A549 treated with AZD9567 at 1 μM for 4 hours (cell line): Measurements from ENCODE around the gene ANKS4B. TPM values are rescaled to one million over a fixed set of nuclear protein-coding genes. Genes with fewer than 3 reads are reported as not detected.

Experiments used
- total RNA-seq: library from RNA; stranded (reverse); fragments of 200-300 nt; extraction: Qiagen RNA extraction; gene quantifications from 5 replicates; pipeline ENCODE4 v1.2.3, GENCODE V29; 2022; ENCODE audit not compliant: insufficient read depth

The ANKS4B gene
- 0.02 to 0.05 TPM (median 0.03 TPM) in 3 of 5 replicates, not detected in the others for total RNA-seq

GRCh38 chr16:21233521-21234150, at the start of gene ANKS4B:
Gene ANKS4B (plus strand): TSS chr16:21233699. CDS start chr16:21233738, 39 bp downstream.

GRCh38 chr16:21211486-21211885, 22.0 kb upstream of the ANKS4B start, which contains the start of gene ZP2:
Gene ZP2 (minus strand): TSS chr16:21211574. CDS start chr16:21211547, 27 bp downstream.

GRCh38 chr16:21277927-21278706, 44.6 kb downstream of the ANKS4B start, which contains the start of gene CRYM:
Gene CRYM (minus strand): TSS chr16:21278290. CDS start chr16:21278251, 39 bp downstream.

Other genes starting within 250 kb of the ANKS4B start
- gene DNAH3, start 82.9 kb upstream of the ANKS4B start, total RNA-seq: 0.14 to 0.20 TPM (median 0.19 TPM) in 4 of 5 replicates, not detected in the other
- gene LDAF1, start 75.0 kb upstream of the ANKS4B start, total RNA-seq: 16.7 to 24.1 TPM (median 18.2 TPM) in 5 replicates
- 0.05 TPM in 1 of 5 replicates, not detected in the others for gene ZP2, start 22.1 kb upstream of the ANKS4B start, total RNA-seq
- 1.6 to 2.1 TPM (median 1.7 TPM) in 4 of 5 replicates, not detected in the other for gene CRYM, start 44.6 kb downstream of the ANKS4B start, total RNA-seq